Stimulated activated CD4-positive, alpha-beta T cell treated with anti-CD3 and anti-CD28 coated beads, Interleukin-2, amount 100 ng/mL, for 48 hours (primary cell): Measurements from ENCODE around the gene CLRN1.
"Not testable (repeated sequence)": the region's sequence is repeated elsewhere in the genome, so short reads cannot be mapped to it uniquely, and the experiment has no call there.

Experiments
- DNase-seq, 2 donors: peaks; one replicate each; pipeline ENCODE4 v3.0.0-alpha.2; 2020

Gene CLRN1

GRCh38 chr3:150972366-150973071 lies at the start of gene CLRN1:
Gene CLRN1, minus strand, starts transcription at chr3:150972727. Its CDS starts 19 bp downstream, at chr3:150972708.
- DNase-seq = no peak

GRCh38 chr3:151016478-151016795 lies 43.9 kb upstream of the CLRN1 start:
- DNase-seq = no peak

- DNase-seq = no peak
Observed at GRCh38 chr3:151015767-151016477, 43.4 kb upstream of the CLRN1 start.

- no peak for DNase-seq
Observed at GRCh38 chr3:151015181-151015580, 42.7 kb upstream of the CLRN1 start.

GRCh38 chr3:151014501-151015018 lies 42.0 kb upstream of the CLRN1 start:
- no peak for DNase-seq

- DNase-seq = no peak
Observed at GRCh38 chr3:151012753-151013152, 40.2 kb upstream of the CLRN1 start.

GRCh38 chr3:151011427-151011826 lies 38.9 kb upstream of the CLRN1 start:
- no peak for DNase-seq

GRCh38 chr3:151009981-151010380 lies 37.5 kb upstream of the CLRN1 start:
- DNase-seq = no peak

GRCh38 chr3:151009430-151009829 lies 36.9 kb upstream of the CLRN1 start:
- no peak for DNase-seq

GRCh38 chr3:151008699-151009098 lies 36.2 kb upstream of the CLRN1 start:
- no peak for DNase-seq

GRCh38 chr3:151003768-151004134 lies 31.2 kb upstream of the CLRN1 start:
- no peak for DNase-seq

- DNase-seq = no peak
Observed at GRCh38 chr3:151003029-151003767, 30.7 kb upstream of the CLRN1 start.

GRCh38 chr3:151002003-151002981 lies 29.8 kb upstream of the CLRN1 start:
- no peak for DNase-seq

- no peak for DNase-seq
Observed at GRCh38 chr3:150998996-150999395, 26.5 kb upstream of the CLRN1 start.

GRCh38 chr3:150996731-150997130 lies 24.2 kb upstream of the CLRN1 start:
- DNase-seq = no peak

- no peak for DNase-seq
Observed at GRCh38 chr3:150995510-150995909, 23.0 kb upstream of the CLRN1 start.

GRCh38 chr3:150989208-150989607 lies 16.7 kb upstream of the CLRN1 start:
- DNase-seq = no peak

GRCh38 chr3:150988395-150988794 lies 15.9 kb upstream of the CLRN1 start:
- DNase-seq = not testable (repeated sequence)

GRCh38 chr3:150985711-150986110 lies 13.2 kb upstream of the CLRN1 start:
- no peak for DNase-seq

GRCh38 chr3:150984066-150984465 lies 11.5 kb upstream of the CLRN1 start:
- no peak for DNase-seq

GRCh38 chr3:150978566-150979148 lies 6.1 kb upstream of the CLRN1 start:
- DNase-seq = no peak

- DNase-seq = no peak
Observed at GRCh38 chr3:150975992-150976368, 3.5 kb upstream of the CLRN1 start.
